IPS-11a (cell line): ENCODE results near the gene FAM193A.
"Not testable (repeated sequence)": the region's sequence is repeated elsewhere in the genome, so short reads cannot be mapped to it uniquely, and the experiment has no call there.

Experiments used
- H3K4me3 ChIP-seq: one replicate; pipeline ENCODE4 v1.5.1; 2013; ENCODE audit warnings: low read depth, low read length, control low read depth

Gene FAM193A

GRCh38 chr4:2647403-2648158, 111.1 kb downstream of the FAM193A start:
- no peak overlapping the region for H3K4me3 ChIP-seq

GRCh38 chr4:2648159-2648814, 111.8 kb downstream of the FAM193A start:
- H3K4me3 ChIP-seq = no peak overlapping the region

- no peak overlapping the region for H3K4me3 ChIP-seq
These were observed 113.2 kb downstream of the FAM193A start for GRCh38 chr4:2649604-2650114.

DNA sequence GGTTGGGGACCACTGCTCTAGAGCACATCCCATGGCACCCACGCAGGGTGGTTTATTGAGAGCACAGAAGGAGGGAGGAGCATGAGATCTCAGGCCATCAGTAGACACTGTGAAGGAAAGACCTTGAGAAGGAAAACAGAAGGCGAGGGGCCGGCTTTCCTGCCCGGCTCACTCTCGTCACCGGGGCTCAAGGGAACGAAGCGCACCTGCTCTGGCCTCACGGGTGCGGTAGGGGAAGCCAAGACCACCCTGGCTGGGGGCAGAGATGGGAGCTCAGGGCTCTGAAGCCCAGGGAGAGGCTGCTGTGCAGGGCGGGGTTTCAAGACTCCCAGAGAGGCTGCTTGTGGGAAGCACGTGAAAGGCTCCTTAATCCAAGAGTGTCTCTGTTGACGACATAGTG, 113.8 kb downstream of the FAM193A start:
- H3K4me3 ChIP-seq = no peak overlapping the region

DNA sequence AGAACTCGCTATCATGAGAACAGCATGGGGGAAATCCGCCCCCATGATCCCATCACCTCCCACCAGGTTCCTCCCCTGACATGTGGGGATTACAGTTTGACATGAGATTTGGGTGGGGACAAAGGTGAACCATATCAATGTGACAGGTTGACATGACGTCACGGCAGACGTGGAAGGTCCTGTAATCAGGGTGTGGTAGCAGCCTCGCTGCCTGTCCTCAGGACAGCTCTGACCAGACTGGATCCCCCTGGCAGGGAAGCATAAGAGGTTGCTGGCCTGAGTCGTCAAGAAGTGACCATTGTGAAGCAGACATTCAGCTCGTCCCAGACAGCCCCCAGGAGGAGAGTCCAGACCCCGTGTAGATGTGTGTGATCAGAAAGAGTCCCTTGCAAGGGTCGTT, 115.1 kb downstream of the FAM193A start:
- no peak overlapping the region for H3K4me3 ChIP-seq

DNA sequence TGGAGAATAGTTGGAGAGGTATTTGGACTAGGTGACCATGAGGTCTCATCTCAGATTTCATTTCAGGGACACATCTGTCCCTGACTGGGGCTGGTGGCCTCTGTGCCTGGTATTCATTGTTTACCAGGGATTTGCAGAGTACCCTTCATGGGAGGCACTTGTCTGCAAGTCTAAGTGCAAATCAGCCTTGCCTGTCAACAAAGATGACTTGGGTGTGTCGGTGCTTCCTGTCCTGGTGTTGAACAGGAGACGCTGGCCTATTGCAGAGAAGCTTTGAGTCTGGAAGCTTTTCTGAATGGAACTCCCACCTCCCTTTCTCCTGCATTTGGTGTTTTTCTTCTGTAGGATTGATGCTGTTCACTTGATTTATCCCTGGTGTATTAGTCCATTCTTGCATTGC, 115.6 kb downstream of the FAM193A start:
- no peak overlapping the region for H3K4me3 ChIP-seq

GRCh38 chr4:2652415-2653160, 116.1 kb downstream of the FAM193A start:
- no peak overlapping the region for H3K4me3 ChIP-seq

DNA sequence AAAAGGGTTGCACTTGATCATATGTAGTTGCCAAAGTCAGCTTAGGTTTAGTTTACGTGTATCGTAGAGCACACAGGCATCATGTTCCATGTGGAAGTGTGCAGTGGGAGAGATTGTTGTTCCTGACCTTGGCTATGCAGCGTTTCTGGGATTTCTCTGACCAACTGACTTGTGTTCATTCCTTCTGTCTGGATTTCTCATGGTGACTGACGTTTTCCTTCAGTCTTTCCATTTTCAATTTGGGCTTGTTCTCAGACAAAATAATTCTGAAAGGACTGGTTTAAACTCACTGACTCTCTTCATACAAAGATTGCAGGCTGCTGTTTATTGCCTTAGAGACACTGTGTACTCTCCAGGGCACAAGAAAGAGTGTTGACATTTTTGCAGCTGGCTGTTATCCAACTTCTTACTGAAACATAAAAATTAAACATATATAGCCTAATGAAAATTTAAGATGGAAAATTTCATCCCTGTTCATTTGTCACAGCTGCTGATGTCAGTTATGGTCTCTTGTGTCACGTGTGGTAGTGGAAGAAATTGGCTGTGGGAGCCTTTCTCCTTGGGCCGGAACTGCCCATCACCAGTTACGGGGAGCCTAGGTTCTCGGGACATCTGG, 124.3 kb downstream of the FAM193A start:
- no peak overlapping the region for H3K4me3 ChIP-seq

GRCh38 chr4:2662598-2662997, 126.2 kb downstream of the FAM193A start:
- no peak overlapping the region for H3K4me3 ChIP-seq

DNA sequence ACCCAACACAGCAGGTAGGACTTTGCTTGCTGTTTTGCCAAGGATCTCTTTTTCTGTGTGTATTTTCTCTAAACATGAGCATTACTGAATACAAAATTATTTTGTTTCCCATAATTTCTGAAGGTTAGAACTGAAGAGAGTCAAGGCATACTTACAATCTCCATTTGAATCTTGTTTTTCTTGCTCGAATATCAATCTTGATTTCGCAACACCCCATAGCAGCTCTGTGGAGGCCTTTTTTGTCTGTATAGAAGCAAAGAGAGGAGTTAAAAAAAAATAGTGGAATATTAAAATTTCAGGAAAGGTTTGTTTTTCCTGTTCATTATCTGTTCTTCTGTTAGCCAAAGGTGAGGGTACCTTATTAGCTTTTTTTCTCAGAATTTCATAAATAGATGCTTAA, 126.8 kb downstream of the FAM193A start:
- H3K4me3 ChIP-seq = no peak overlapping the region

GRCh38 chr4:2666722-2667247, 130.3 kb downstream of the FAM193A start:
- no peak overlapping the region for H3K4me3 ChIP-seq

- no peak overlapping the region for H3K4me3 ChIP-seq
These were observed 131.0 kb downstream of the FAM193A start for GRCh38 chr4:2667428-2667827.

DNA sequence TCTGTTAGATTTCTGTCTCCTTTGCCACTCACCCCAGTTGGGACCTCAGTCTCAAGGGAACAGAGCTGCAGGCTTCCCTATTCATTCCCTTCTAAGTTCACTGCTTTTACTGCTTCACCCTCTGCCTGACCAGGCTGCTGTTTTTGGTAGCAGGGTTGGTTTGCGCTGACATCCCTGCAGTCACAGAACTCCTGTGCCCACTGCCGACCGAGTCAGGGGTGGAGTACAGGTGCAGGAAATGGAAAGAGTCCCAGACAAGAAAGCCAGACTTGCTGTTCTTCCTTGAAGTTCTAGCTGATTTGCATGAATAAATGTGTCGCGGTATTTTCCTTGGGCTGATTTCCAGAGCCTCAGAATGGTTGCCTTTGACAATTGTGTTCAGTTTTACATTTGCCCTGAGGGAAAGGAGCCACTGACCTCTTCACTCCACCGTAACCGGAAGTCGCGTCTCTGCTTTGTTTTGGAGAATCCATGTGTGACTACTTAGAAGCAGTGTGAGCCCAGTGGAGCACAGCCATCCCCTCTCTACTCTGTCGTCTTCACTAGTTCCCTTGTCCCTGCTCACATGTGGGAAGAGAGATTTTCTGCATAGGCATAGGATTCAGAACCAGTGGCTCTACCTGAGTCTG, 134.9 kb downstream of the FAM193A start:
- no peak overlapping the region for H3K4me3 ChIP-seq

- H3K4me3 ChIP-seq = no peak overlapping the region
These were observed 135.6 kb downstream of the FAM193A start for GRCh38 chr4:2672082-2672481.

DNA sequence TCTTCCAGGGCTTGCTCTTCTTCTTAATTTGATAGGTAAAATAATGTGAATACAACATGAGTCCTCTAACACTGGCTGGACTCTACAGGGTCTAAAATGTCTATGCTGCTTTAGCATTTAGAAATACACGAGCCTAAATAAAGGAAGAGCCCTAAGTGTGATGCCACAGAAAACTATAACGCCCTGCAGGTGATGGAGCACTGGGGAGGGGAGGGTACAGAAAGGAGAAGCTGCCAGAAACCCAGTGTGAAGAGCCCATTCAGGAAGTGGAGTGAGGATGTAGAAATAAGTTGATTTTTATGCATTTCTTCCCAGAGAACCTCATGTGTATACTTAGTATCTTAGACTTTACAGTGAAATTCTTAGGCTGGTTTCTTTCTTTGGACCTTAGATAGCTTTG, 136.3 kb downstream of the FAM193A start:
- H3K4me3 ChIP-seq = no peak overlapping the region

GRCh38 chr4:2673157-2673556, 136.7 kb downstream of the FAM193A start:
- no peak overlapping the region for H3K4me3 ChIP-seq

DNA sequence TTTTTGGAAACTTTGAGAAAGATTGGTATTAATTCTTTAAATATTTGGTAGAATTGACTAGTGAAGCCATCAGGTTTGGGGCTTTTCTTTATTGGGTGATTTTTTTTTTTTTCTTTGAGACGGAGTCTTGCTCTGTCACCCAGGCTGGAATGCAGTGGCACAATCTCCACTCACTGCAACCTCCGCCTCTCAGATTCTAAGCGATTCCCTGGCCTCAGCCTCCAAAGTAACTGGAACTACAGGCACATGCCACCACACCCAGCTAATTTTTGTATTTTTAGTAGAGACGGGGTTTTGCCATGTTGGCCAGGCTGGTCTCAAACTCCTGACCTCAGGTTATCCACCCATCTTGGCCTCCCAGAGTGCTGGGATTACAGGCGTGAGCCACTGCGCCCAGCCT, 143.3 kb downstream of the FAM193A start:
- not testable (repeated sequence) for H3K4me3 ChIP-seq

DNA sequence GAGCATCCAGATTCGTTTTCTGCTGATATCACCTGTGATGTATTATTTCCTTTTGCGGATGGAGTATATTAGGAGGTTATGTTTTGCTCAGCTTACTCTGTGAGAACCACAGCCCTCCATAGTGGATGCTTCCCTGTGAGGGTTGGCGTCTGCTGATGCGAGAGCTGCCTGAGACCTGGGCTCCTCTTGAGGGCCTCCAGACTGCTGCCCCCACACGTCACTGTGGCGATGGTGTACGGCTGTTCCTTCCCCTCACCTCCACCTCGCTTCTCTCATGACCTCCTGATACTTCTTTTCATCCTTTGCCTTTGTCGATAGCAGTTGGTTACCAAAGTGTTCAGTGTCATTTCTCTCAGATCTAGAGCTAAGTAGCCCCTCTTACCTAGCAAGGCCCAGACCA, 148.0 kb downstream of the FAM193A start:
- H3K4me3 ChIP-seq = no peak overlapping the region

DNA sequence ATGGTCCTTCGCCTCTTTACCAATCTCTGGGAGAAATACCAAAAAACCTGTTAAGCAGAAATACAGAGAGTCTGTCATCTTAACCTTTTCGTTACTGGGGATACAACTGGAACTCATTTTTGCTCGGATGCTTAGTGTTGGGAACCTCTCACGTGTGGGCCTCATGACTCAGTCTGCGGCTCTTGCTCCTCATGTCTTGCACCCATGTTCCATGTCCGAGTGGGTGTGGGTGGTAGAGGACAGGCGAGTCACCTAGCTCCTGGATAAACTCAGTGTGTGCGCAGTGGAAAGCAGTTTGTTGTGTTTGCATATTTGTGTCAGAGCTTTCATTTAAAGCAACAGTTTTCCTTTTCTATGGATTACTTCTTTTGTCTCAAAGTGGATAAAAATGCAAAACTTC, 149.1 kb downstream of the FAM193A start:
- no peak overlapping the region for H3K4me3 ChIP-seq

- H3K4me3 ChIP-seq = no peak overlapping the region
These were observed 150.2 kb downstream of the FAM193A start for GRCh38 chr4:2686379-2687265.
